Natural killer cell treated with Interleukin-12 subunit alpha and Interleukin-12 subunit beta and Interleukin-15 and Interleukin-18, amount 100 ng/mL, for 72 hours (primary cell): ENCODE data around the gene TUBGCP3. TPM values are rescaled to one million over a fixed set of nuclear protein-coding genes. Genes with fewer than 3 reads are reported as not detected.
A peak's percentile ranks its signal among the peaks of the same experiment; 100 is the strongest.

Experiments used
- ATAC-seq, 2 donors: fragments of 150-1000 bp; cut with Tn5 transposase in 1 of 2; sonication (Bioruptor Pico), chemical (Tn5 transposase) in 1 of 2; 2 replicates each; pipeline ENCODE4 v1.10.0; 2021
- DNase-seq: peaks from one replicate; pipeline ENCODE4 v3.0.0; 2022; ENCODE audit warnings: low spot score
- H3K27ac Mint-ChIP-seq, 2 donors: 1 replicate in 1 of 2; 2 replicates in 1 of 2; pipeline ENCODE4 v1.8.0; 2022; ENCODE audit warnings: mixed read lengths in 2 of 2, mild to moderate bottlenecking in 1 of 2, moderate library complexity in 1 of 2
- H3K27me3 Mint-ChIP-seq, 2 donors: 1 replicate in 1 of 2; 2 replicates in 1 of 2; pipeline ENCODE4 v1.8.0; 2022; ENCODE audit warnings: mixed read lengths in 2 of 2
- H3K36me3 Mint-ChIP-seq: one replicate; pipeline ENCODE4 v1.8.0; 2022; ENCODE audit warnings: mixed read lengths
- H3K4me1 Mint-ChIP-seq, 2 donors: 1 replicate in 1 of 2; 2 replicates in 1 of 2; pipeline ENCODE4 v1.8.0; 2022; ENCODE audit warnings: low read depth in 2 of 2, mixed read lengths in 2 of 2, mild to moderate bottlenecking in 1 of 2
- H3K4me3 Mint-ChIP-seq: one replicate; pipeline ENCODE4 v1.8.0; 2022; ENCODE audit warnings: mixed read lengths
- H3K9me3 Mint-ChIP-seq: 2 replicates; pipeline ENCODE4 v1.8.0; 2022; ENCODE audit warnings: mixed read lengths
- total RNA-seq, 2 donors: library from RNA; stranded (reverse); gene quantifications; one replicate each; pipeline ENCODE4 v1.2.3, GENCODE V29; 2022

The TUBGCP3 gene
- total RNA-seq, 2 donors from 2014 or later: 46.7 to 86.3 TPM

GRCh38 chr13:112624602-112625430 lies 36.9 kb upstream of the TUBGCP3 start:
- no peak overlapping the region for H3K27ac Mint-ChIP-seq
- H3K9me3 Mint-ChIP-seq: no peaks in the 10 kb centered on the region
- no peaks in the 10 kb centered on the region for H3K36me3 Mint-ChIP-seq
- peaks cover 5 to 11% of the 10 kb centered on the region in 2 donors for H3K27me3 Mint-ChIP-seq
- H3K4me3 Mint-ChIP-seq: no peak overlapping the region
- ATAC-seq (no peak), DNase-seq (no peak)
- H3K4me1 Mint-ChIP-seq: no peaks in the 10 kb centered on the region

GRCh38 chr13:112624040-112624439 lies 36.1 kb upstream of the TUBGCP3 start:
- ATAC-seq (no peak), DNase-seq (no peak)
- Mint-ChIP-seq H3K9me3 (no peaks in the 10 kb centered on the region), H3K27me3 (peaks cover 10 to 13% of the 10 kb centered on the region in 2 donors), H3K36me3 (no peaks in the 10 kb centered on the region), H3K27ac (no peak overlapping the region), H3K4me3 (no peak overlapping the region), H3K4me1 (no peaks in the 10 kb centered on the region)

DNA sequence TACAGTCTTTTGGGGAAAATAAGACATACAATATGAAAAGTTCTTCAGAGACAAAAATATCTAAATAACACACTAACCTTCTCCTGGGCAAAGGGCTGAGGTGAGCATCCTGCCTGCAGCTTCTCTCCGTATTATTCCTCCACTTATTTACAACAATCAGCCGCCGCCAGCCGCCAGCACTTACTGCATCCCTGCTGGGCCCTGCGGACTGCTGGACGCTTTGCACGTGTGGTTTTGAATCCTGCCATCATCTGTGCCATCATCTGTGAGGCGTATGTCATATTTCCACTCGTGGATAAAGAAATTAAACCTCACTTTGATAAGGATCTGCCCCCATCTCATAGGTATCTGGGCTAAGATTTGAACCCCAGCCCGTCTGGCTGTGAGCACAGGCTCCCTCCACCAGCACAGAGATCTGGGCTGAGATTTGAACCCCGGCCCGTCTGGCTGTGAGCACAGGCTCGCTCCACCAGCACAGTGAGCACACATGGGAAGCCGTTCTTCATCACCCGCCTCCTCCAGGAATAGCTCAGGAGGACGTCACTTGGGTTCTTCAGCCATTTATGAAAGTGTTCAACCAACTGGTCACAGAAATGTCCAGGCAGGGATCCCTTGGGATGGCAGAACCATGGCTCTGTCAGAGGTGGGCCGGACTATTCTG lies 35.2 kb upstream of the TUBGCP3 start:
- Mint-ChIP-seq H3K36me3 (no peaks in the 10 kb centered on the region), H3K4me1 (no peaks in the 10 kb centered on the region), H3K27ac (no peak overlapping the region), H3K4me3 (no peak overlapping the region), H3K9me3 (no peaks in the 10 kb centered on the region), H3K27me3 (peaks cover 10 to 12% of the 10 kb centered on the region in 2 donors)
- DNase-seq (no peak), ATAC-seq (no peak)

DNA sequence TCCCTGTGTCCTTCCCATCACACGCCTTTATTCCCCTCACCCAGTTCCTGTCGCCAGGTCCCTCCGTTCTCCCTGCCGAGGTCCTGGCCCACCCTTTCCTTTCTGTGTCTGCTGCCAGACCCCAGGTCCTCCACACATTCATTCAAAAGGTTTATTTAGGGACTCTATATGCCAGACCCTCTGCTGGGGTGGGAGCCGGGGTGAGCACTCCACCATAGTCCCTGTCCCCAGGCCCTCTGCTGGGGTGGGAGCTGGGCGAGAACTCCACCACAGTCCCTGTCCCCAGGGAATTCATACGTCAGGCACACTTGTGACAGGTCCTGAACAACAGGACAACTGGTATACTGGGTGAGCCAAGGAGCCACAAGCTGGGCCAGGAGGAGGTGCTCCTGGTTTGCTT lies 34.4 kb upstream of the TUBGCP3 start:
- H3K27me3 Mint-ChIP-seq: peaks cover 10 to 11% of the 10 kb centered on the region in 2 donors
- no peak for ATAC-seq
- no peaks in the 10 kb centered on the region for H3K4me1 Mint-ChIP-seq
- no peaks in the 10 kb centered on the region for H3K9me3 Mint-ChIP-seq
- DNase-seq: no peak
- no peaks in the 10 kb centered on the region for H3K36me3 Mint-ChIP-seq
- H3K27ac Mint-ChIP-seq: no peak overlapping the region
- H3K4me3 Mint-ChIP-seq: no peak overlapping the region

- ATAC-seq (no peak), DNase-seq (no peak)
- no peak overlapping the region for H3K27ac Mint-ChIP-seq
- no peaks in the 10 kb centered on the region for H3K36me3 Mint-ChIP-seq
- no peak overlapping the region for H3K4me3 Mint-ChIP-seq
- H3K4me1 Mint-ChIP-seq: no peaks in the 10 kb centered on the region
- no peaks in the 10 kb centered on the region for H3K9me3 Mint-ChIP-seq
- H3K27me3 Mint-ChIP-seq: peaks cover 21% of the 10 kb centered on the region in 2 donors
These were observed 32.0 kb upstream of the TUBGCP3 start for GRCh38 chr13:112619730-112620631.

DNA sequence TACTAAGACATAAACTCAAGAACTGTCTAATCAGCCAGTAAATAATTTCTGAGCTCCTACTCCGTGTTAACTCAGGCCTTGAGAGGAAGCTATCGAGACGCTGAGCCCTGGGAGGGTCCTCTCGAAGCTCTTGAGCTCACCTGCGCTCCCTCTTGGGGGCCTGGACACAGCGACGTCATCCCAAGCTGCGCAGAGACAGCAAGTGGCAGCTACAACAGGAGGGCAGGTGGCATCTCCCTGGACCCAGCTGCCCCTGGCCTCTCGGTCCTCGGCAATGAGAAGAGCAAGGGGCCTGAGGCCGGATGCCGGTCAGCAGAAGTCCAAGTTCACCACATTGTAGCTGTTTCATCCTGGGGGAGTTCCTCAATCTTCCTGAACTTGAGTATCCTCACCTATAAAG lies 30.5 kb upstream of the TUBGCP3 start:
- ATAC-seq (no peak), DNase-seq (no peak)
- peaks cover 24 to 35% of the 10 kb centered on the region in 2 donors for H3K27me3 Mint-ChIP-seq
- no peaks in the 10 kb centered on the region for H3K36me3 Mint-ChIP-seq
- H3K27ac Mint-ChIP-seq: no peak overlapping the region
- no peaks in the 10 kb centered on the region for H3K9me3 Mint-ChIP-seq
- H3K4me3 Mint-ChIP-seq: no peak overlapping the region
- H3K4me1 Mint-ChIP-seq: no peaks in the 10 kb centered on the region

- Mint-ChIP-seq H3K27ac (no peak overlapping the region), H3K27me3 (peaks cover 23 to 35% of the 10 kb centered on the region in 2 donors), H3K4me3 (no peak overlapping the region), H3K36me3 (no peaks in the 10 kb centered on the region), H3K9me3 (no peaks in the 10 kb centered on the region), H3K4me1 (no peaks in the 10 kb centered on the region)
- DNase-seq (no peak), ATAC-seq (no peak)
These were observed 29.9 kb upstream of the TUBGCP3 start for GRCh38 chr13:112617754-112618375.

DNA sequence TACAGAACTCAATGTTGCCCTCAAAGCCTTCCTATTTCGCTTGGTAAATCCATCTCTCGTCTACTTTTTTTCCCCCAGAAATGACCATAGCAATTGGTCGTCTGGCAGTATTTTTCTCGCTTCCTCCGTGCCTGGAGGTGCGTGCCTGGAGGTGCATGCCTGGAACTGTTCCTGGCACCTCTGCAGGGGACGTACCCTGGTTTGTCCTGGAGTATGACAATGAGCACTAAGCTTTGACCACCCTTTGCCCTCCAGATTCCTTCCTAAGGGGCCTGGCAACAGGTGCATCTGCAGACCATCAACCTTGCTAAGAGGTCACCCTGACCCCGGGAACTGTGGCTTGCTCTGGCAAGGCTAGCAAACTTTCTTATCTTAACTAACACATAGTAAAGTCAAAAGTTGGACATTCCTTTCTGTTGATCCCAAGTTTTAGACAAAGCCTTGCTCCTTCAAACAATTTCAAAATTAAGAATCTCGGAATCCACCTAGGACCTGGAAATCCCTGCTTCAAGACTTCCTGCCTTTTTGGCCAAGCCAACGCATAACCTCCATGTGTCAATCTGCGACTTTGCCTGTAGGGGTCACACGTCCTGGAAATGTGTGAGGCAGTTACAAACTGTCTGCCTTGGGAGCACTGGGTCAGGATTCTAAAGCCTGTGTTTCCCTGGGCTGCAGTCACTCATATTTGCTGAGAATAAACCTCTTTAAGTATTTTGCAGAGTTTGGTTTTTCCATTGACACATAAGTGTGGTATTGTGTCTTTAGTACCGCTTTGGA lies 28.8 kb upstream of the TUBGCP3 start:
- no peaks in the 10 kb centered on the region for H3K9me3 Mint-ChIP-seq
- no peak overlapping the region for H3K27ac Mint-ChIP-seq
- H3K4me1 Mint-ChIP-seq: no peaks in the 10 kb centered on the region
- ATAC-seq (no peak), DNase-seq (no peak)
- H3K27me3 Mint-ChIP-seq: peaks cover 21 to 35% of the 10 kb centered on the region in 2 donors
- H3K4me3 Mint-ChIP-seq: no peak overlapping the region
- H3K36me3 Mint-ChIP-seq: no peaks in the 10 kb centered on the region

- Mint-ChIP-seq H3K27me3 (peaks cover 26 to 45% of the 10 kb centered on the region in 2 donors), H3K4me3 (no peak overlapping the region), H3K4me1 (no peaks in the 10 kb centered on the region), H3K36me3 (no peaks in the 10 kb centered on the region), H3K9me3 (no peaks in the 10 kb centered on the region), H3K27ac (no peak overlapping the region)
- no peak for ATAC-seq
- no peak for DNase-seq
These were observed 27.4 kb upstream of the TUBGCP3 start for GRCh38 chr13:112615391-112615790.

- DNase-seq (no peak), ATAC-seq (no peak)
- Mint-ChIP-seq H3K4me3 (no peak overlapping the region), H3K36me3 (no peaks in the 10 kb centered on the region), H3K4me1 (no peaks in the 10 kb centered on the region), H3K27ac (no peak overlapping the region), H3K27me3 (peaks cover 25 to 46% of the 10 kb centered on the region in 2 donors), H3K9me3 (no peaks in the 10 kb centered on the region)
These were observed 26.9 kb upstream of the TUBGCP3 start for GRCh38 chr13:112614835-112615234.

DNA sequence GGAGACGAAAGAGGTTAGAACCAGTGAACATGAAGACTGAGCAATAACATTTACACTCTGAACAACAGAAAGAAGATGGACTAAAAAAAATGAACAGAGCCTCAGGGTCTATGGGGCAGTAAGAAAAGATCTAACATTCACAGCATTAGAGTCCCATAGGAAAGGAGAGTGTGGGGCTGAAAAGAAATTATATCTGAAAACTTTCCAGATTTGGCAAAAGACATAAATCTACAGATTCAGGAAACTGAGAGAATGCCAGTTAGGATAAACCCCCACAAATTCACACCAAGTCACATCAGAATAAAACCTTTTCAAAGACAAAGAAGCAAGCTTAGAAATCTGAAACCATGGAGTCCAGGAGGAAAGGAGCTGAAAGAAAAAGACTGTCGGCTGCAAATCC lies 20.3 kb upstream of the TUBGCP3 start:
- Mint-ChIP-seq H3K4me3 (no peak overlapping the region), H3K4me1 (peaks cover 6 to 7% of the 10 kb centered on the region in 2 donors), H3K9me3 (no peaks in the 10 kb centered on the region), H3K27ac (no peak overlapping the region), H3K36me3 (no peaks in the 10 kb centered on the region), H3K27me3 (peaks cover 15 to 30% of the 10 kb centered on the region in 2 donors)
- DNase-seq (no peak), ATAC-seq (no peak)

- Mint-ChIP-seq H3K36me3 (no peaks in the 10 kb centered on the region), H3K4me1 (peaks cover 6 to 7% of the 10 kb centered on the region in 2 donors), H3K4me3 (peak overlapping the region; percentile 86), H3K27me3 (peaks cover 15 to 29% of the 10 kb centered on the region in 2 donors), H3K27ac (peak overlapping the region in 1 of 2 donors; percentile 39), H3K9me3 (no peaks in the 10 kb centered on the region)
- peak; percentile 100 for ATAC-seq
- peak; percentile 92 for DNase-seq
These were observed 18.4 kb upstream of the TUBGCP3 start for GRCh38 chr13:112606109-112607001.
